Skeletal muscle cell (primary cell): ENCODE measurements around the gene TTC34.
A peak's percentile ranks its signal among the peaks of the same experiment; 100 is the strongest.

Experiments used
- DNase-seq: peaks from one replicate; pipeline ENCODE4 v3.0.0-alpha.2; 2010; ENCODE audit warnings: low read depth
- H3K4me3 ChIP-seq: 2 replicates; pipeline ENCODE4 v1.5.1; 2011; ENCODE audit warnings: low read depth, mild to moderate bottlenecking, control low read depth, low read length, moderate library complexity

The TTC34 gene

GRCh38 chr1:2650967-2651645 is 150.4 kb downstream of the TTC34 start:
- no peak for DNase-seq
- no peak overlapping the region for H3K4me3 ChIP-seq

- H3K4me3 ChIP-seq: no peak overlapping the region
- DNase-seq: no peak
These were observed 154.7 kb downstream of the TTC34 start for GRCh38 chr1:2646837-2647236.

GRCh38 chr1:2645776-2646175 is 155.7 kb downstream of the TTC34 start:
- no peak overlapping the region for H3K4me3 ChIP-seq
- no peak for DNase-seq

- H3K4me3 ChIP-seq: no peak overlapping the region
- no peak for DNase-seq
These were observed 156.3 kb downstream of the TTC34 start for GRCh38 chr1:2645143-2645542.

- no peak overlapping the region for H3K4me3 ChIP-seq
- no peak for DNase-seq
These were observed 156.8 kb downstream of the TTC34 start for GRCh38 chr1:2644591-2645101.

- DNase-seq: no peak
- H3K4me3 ChIP-seq: no peak overlapping the region
These were observed 157.3 kb downstream of the TTC34 start for GRCh38 chr1:2644171-2644570.

- no peak for DNase-seq
- peak overlapping the region; percentile 97 for H3K4me3 ChIP-seq
These were observed 157.9 kb downstream of the TTC34 start for GRCh38 chr1:2643414-2644077.

GRCh38 chr1:2642560-2643413 is 158.7 kb downstream of the TTC34 start:
- peak overlapping the region; percentile 97 for H3K4me3 ChIP-seq

GRCh38 chr1:2642131-2642559 is 159.3 kb downstream of the TTC34 start:
- H3K4me3 ChIP-seq: peak overlapping the region; percentile 97
- no peak for DNase-seq

More at GRCh38 chr1:2642560-2643413, 158.7 kb downstream of the TTC34 start:
- peak; percentile 60 for DNase-seq

GRCh38 chr1:2641381-2642130 is 159.9 kb downstream of the TTC34 start:
- no peak for DNase-seq
- H3K4me3 ChIP-seq: peak overlapping the region; percentile 97

- H3K4me3 ChIP-seq: no peak overlapping the region
These were observed 160.9 kb downstream of the TTC34 start for GRCh38 chr1:2640626-2641025.

GRCh38 chr1:2639607-2640521 is 161.6 kb downstream of the TTC34 start:
- H3K4me3 ChIP-seq: no peak overlapping the region
- no peak for DNase-seq

More at GRCh38 chr1:2640626-2641025, 160.9 kb downstream of the TTC34 start:
- DNase-seq: no peak

- H3K4me3 ChIP-seq: no peak overlapping the region
- DNase-seq: no peak
These were observed 162.3 kb downstream of the TTC34 start for GRCh38 chr1:2639203-2639602.

GRCh38 chr1:2638466-2639115 is 162.9 kb downstream of the TTC34 start:
- no peak overlapping the region for H3K4me3 ChIP-seq
- DNase-seq: no peak

GRCh38 chr1:2637442-2638145 is 163.9 kb downstream of the TTC34 start:
- H3K4me3 ChIP-seq: no peak overlapping the region
- no peak for DNase-seq

- DNase-seq: no peak
- H3K4me3 ChIP-seq: no peak overlapping the region
These were observed 164.8 kb downstream of the TTC34 start for GRCh38 chr1:2636733-2637132.

GRCh38 chr1:2635361-2636010 is 166.0 kb downstream of the TTC34 start:
- H3K4me3 ChIP-seq: no peak overlapping the region
- no peak for DNase-seq
